ENCODE results near the gene CDRT4.

CDRT4 gene

DNA sequence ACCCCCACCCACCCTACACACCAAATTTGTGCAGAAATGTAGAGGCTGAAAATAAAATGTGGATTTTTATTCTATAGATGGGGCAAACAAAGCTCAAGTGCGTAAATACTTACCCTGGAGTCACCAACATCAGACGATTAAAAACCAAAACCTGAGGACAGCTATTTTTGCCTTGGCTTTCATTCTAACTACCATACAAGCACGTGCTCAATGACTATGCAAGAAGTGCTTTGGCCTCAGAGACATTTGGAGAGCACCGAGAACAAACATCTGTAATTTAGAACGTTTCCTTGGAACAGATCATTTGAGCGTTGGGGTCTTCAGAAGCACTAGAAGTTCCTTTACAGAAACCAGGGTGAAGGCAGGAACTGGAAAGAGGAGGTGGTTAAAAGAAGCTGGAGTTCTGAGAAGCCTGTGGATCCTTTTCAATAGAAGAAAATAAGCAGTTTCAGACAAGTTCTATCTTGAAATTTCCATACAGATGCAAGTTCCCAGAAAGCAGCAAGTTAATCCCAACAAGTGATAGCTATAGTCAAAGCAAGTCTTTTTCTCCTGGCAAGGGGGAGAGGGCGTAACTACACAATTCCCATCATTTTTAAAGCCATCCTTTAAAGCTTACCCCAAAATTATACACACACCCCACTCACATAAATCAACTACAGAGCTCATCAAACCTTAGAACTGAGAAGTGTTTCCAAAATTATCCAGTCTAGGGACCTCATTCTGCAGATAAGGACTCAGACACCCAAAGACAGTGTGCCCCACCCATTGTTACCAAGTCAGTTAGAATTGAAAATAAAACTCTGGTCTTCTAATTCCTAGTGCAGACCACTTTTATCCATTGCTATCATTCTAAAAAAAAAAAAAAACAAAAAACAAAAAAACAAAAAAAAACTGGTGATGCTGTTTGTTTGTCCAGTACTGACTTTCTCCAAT lies 29.6 kb upstream of the CDRT4 start:
- TF ChIP-seq POLR2AphosphoS5 (IDR thresholded peaks at IDR 0.05; ENCODE audit: low read depth, low read length) (no peak), FOXP2 (optimal IDR thresholded peaks at IDR 0.05; ENCODE audit: borderline replicate concordance, extremely low read depth, extremely low read length, insufficient read depth) (no peak), TAF1 (IDR thresholded peaks at IDR 0.05; ENCODE audit: borderline replicate concordance, insufficient read depth, low read length) (no peak), SIN3A (IDR thresholded peaks at IDR 0.05; ENCODE audit: borderline replicate concordance, insufficient read depth, low read length) (no peak)
- TF ChIP-seq, protein P1, sequence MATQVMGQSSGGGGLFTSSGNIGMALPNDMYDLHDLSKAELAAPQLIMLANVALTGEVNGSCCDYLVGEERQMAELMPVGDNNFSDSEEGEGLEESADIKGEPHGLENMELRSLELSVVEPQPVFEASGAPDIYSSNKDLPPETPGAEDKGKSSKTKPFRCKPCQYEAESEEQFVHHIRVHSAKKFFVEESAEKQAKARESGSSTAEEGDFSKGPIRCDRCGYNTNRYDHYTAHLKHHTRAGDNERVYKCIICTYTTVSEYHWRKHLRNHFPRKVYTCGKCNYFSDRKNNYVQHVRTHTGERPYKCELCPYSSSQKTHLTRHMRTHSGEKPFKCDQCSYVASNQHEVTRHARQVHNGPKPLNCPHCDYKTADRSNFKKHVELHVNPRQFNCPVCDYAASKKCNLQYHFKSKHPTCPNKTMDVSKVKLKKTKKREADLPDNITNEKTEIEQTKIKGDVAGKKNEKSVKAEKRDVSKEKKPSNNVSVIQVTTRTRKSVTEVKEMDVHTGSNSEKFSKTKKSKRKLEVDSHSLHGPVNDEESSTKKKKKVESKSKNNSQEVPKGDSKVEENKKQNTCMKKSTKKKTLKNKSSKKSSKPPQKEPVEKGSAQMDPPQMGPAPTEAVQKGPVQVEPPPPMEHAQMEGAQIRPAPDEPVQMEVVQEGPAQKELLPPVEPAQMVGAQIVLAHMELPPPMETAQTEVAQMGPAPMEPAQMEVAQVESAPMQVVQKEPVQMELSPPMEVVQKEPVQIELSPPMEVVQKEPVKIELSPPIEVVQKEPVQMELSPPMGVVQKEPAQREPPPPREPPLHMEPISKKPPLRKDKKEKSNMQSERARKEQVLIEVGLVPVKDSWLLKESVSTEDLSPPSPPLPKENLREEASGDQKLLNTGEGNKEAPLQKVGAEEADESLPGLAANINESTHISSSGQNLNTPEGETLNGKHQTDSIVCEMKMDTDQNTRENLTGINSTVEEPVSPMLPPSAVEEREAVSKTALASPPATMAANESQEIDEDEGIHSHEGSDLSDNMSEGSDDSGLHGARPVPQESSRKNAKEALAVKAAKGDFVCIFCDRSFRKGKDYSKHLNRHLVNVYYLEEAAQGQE (IDR thresholded peaks at IDR 0.05; ENCODE audit: insufficient read depth in 1 of 2, low read depth in 2 of 2, low read length in 2 of 2) = no peak

DNA sequence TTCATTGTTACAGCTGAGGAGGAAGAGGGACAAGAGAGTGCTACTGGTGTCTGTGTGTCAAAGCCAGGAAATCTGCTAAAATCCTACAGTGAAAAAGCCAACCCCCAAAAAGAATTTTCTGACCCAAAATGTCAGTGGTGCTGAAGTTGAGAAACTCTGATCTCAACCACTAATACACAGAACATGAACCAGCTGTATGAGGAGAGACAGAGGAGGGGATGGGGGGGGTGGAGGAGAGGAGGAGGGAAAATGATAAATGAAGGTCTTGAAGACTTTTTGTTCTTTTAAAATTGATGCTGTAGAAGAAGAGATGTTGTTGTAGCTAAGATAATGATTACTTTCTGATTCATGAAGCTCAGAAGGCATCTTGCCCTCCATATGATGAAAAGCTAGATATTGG lies 27.4 kb upstream of the CDRT4 start:
- TF ChIP-seq TAF1 (IDR thresholded peaks at IDR 0.05; ENCODE audit: borderline replicate concordance, insufficient read depth, low read length) = no peak
- TF ChIP-seq, protein P1 (IDR thresholded peaks at IDR 0.05; ENCODE audit: insufficient read depth in 1 of 2, low read depth in 2 of 2, low read length in 2 of 2) = no peak
- TF ChIP-seq SIN3A (IDR thresholded peaks at IDR 0.05; ENCODE audit: borderline replicate concordance, insufficient read depth, low read length) = no peak
- TF ChIP-seq FOXP2 (optimal IDR thresholded peaks at IDR 0.05; ENCODE audit: borderline replicate concordance, extremely low read depth, extremely low read length, insufficient read depth) = no peak
- TF ChIP-seq POLR2AphosphoS5 (IDR thresholded peaks at IDR 0.05; ENCODE audit: low read depth, low read length) = no peak

DNA sequence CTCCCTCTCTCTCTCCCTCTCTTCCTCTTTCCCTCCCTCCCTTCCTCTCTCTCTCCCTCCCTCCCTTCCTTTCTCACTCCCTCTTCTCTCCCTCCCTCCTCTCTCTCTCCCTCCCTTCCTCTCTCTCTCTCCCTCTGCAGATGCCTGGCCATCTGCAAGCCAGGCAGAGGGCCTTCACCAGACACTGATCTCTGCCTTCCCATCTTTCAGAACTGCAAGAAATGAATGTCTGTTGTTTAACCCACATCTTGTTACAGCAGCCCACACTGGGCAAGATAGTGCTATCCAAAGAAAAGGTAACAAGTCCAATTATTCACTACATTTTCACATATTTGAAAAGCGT lies 26.2 kb upstream of the CDRT4 start:
- TF ChIP-seq FOXP2 (optimal IDR thresholded peaks at IDR 0.05; ENCODE audit: borderline replicate concordance, extremely low read depth, extremely low read length, insufficient read depth) (no peak), SIN3A (IDR thresholded peaks at IDR 0.05; ENCODE audit: borderline replicate concordance, insufficient read depth, low read length) (no peak), TAF1 (IDR thresholded peaks at IDR 0.05; ENCODE audit: borderline replicate concordance, insufficient read depth, low read length) (no peak), POLR2AphosphoS5 (IDR thresholded peaks at IDR 0.05; ENCODE audit: low read depth, low read length) (no peak)
- TF ChIP-seq, protein P1 (IDR thresholded peaks at IDR 0.05; ENCODE audit: insufficient read depth in 1 of 2, low read depth in 2 of 2, low read length in 2 of 2) = no peak

DNA sequence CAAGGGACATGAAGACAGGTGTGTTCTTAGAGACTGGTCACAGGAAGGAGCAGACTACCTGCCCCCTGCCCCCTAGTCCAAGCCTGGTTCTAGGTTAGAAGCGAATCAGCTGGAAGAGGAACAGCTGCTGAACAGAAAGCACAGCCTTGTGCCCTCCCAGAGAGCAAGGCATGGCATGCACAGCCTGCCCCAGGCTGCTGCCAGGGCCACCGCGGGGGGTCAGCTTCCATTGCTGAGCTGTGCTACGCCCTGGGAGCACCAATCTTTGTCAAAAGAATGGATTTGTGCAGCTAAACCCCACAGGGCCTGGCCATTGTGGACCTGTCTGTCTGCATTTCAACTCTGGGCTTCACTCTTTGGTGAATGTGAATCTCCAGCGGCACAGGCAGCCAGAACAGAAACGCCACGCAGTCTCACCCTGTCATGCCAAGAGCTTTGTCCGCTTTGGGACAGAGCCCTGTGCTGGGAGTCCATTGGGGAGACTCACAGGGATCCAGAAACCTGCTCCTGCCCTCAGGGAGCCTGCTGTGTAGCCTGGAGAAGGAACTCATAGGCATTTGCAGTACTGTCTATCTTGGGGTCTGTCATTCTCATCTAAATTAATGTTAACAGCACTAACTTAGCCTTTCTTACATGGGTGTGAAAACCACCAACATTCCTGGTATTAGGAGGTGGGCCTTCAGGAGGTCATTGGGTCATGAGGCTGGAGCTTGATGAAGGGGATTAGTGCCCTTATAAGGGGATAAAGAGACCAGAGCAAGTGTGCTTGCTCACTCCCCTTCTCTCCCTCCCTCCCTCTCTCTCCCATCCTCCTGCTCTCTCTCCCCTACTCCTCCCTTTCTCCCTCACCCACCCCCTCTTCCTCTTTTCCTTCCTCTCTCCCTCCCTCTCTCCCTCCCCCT lies 25.6 kb upstream of the CDRT4 start:
- TF ChIP-seq POLR2AphosphoS5 (IDR thresholded peaks at IDR 0.05; ENCODE audit: low read depth, low read length) (no peak), FOXP2 (optimal IDR thresholded peaks at IDR 0.05; ENCODE audit: borderline replicate concordance, extremely low read depth, extremely low read length, insufficient read depth) (no peak)

DNA sequence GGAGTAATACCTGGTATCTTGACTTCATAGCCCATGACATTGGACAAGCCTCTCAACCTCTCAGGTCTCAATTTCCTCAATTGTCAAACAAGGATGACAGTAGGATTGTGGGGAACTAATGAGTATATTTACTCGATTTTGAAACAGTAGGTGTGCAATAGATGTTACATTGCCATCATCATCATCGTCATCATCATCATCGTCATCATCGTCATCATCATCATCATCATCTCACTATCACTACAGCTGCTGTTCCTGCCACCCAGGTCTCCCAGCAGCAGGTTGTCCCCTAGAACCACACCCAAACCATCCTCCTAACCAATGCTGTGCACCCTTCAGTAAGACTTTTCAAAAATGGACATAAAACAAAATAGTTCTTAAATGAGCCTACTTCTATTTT lies 24.8 kb upstream of the CDRT4 start:
- no peak for TF ChIP-seq TAF1 (IDR thresholded peaks at IDR 0.05; ENCODE audit: borderline replicate concordance, insufficient read depth, low read length)
- no peak for TF ChIP-seq FOXP2 (optimal IDR thresholded peaks at IDR 0.05; ENCODE audit: borderline replicate concordance, extremely low read depth, extremely low read length, insufficient read depth)
- no peak for TF ChIP-seq POLR2AphosphoS5 (IDR thresholded peaks at IDR 0.05; ENCODE audit: low read depth, low read length)
- TF ChIP-seq, protein P1 (IDR thresholded peaks at IDR 0.05; ENCODE audit: insufficient read depth in 1 of 2, low read depth in 2 of 2, low read length in 2 of 2) = no peak
- TF ChIP-seq SIN3A (IDR thresholded peaks at IDR 0.05; ENCODE audit: borderline replicate concordance, insufficient read depth, low read length) = no peak

Measured in PFSK-1 (cell line).